BE2C (cell line): ENCODE measurements around the gene LHFPL6.

Experiments
- DNase-seq: peaks from one replicate; pipeline ENCODE4 v3.0.0-alpha.2; 2020
- H3K27me3 ChIP-seq: fragments of 250-450 bp; sonication (Bioruptor Pico); 2 replicates; pipeline ENCODE4 v1.5.1; 2020; ENCODE audit warnings: mild to moderate bottlenecking
- H3K36me3 ChIP-seq: fragments of 250-450 bp; sonication (Bioruptor Pico); 2 replicates; pipeline ENCODE4 v1.5.1; 2020; ENCODE audit warnings: mild to moderate bottlenecking
- H3K4me1 ChIP-seq: fragments of 250-450 bp; sonication (Bioruptor Pico); 2 replicates; pipeline ENCODE4 v1.5.1; 2020
- H3K4me3 ChIP-seq: 2 replicates; pipeline ENCODE4 v1.5.1; 2011; ENCODE audit warnings: low read depth, low read length
- H3K9me3 ChIP-seq: fragments of 250-450 bp; sonication (Bioruptor Pico); 2 replicates; pipeline ENCODE4 v1.5.1; 2020
- TF ChIP-seq, protein P1 (sequence below): IDR thresholded peaks from 2 replicates; pipeline ENCODE4 v1.5.1; 2012; ENCODE audit warnings: mild to moderate bottlenecking, low read depth, low read length

The LHFPL6 gene

DNA sequence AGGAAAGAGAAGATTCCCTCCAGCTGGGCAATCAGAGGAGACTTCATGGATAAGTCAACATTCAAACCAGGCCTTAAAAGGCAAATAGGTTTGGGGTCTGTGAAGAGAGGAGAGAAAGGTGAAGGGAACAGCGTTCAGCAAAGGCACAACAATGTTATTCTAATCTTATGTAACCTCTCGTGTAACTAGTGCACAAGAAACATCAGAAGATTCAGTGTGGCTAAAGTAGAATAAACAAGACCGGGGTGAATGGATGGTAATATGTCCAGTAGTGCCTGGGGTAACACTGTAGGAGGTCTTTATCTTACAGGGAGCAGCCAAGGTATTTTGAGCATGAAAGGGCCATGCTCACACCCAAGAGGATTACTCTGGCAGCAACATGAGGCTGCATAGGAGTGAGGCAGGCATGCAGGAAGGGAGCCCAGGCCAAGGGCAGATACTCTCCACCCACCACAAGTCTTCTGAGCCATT lies 24.1 kb downstream of the LHFPL6 start:
- Histone ChIP-seq H3K4me3 (no peak overlapping the region), H3K27me3 (peaks cover 6% of the 10 kb centered on the region), H3K9me3 (no peaks in the 10 kb centered on the region), H3K4me1 (no peaks in the 10 kb centered on the region), H3K36me3 (no peaks in the 10 kb centered on the region)
- no peak for DNase-seq
- TF ChIP-seq, protein P1, sequence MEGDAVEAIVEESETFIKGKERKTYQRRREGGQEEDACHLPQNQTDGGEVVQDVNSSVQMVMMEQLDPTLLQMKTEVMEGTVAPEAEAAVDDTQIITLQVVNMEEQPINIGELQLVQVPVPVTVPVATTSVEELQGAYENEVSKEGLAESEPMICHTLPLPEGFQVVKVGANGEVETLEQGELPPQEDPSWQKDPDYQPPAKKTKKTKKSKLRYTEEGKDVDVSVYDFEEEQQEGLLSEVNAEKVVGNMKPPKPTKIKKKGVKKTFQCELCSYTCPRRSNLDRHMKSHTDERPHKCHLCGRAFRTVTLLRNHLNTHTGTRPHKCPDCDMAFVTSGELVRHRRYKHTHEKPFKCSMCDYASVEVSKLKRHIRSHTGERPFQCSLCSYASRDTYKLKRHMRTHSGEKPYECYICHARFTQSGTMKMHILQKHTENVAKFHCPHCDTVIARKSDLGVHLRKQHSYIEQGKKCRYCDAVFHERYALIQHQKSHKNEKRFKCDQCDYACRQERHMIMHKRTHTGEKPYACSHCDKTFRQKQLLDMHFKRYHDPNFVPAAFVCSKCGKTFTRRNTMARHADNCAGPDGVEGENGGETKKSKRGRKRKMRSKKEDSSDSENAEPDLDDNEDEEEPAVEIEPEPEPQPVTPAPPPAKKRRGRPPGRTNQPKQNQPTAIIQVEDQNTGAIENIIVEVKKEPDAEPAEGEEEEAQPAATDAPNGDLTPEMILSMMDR = no peak

DNA sequence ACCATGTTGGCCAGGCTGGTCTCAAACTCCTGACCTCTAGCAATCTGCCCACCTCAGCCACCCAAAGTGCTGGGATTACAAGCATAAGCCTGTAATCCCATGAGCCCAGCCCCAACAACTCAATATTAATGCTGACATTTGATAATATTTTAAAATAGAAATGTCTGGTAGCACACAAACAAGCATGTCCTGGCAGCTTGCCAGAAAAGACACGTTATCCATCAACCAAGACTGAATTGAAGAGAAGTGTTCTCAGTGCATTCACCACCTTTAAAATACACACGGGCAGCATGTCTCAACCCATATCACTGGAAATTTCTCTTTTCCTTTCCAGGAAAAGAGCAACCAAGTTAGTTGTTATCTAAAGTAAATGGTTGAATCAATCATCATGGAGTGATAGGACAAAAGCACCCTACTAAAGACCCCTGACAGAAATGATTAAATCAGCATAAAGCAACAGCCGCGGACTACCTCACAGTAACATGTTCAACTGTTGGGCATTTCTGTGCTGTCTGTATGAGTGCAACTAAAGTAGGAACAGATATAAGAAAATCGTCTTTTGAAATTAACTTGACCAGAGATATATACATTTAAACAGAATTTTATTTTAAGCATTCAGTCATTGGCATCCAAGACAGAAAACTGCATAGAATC lies 25.0 kb downstream of the LHFPL6 start:
- Histone ChIP-seq H3K36me3 (no peaks in the 10 kb centered on the region), H3K4me1 (no peaks in the 10 kb centered on the region), H3K4me3 (no peak overlapping the region), H3K9me3 (no peaks in the 10 kb centered on the region), H3K27me3 (peaks cover 6% of the 10 kb centered on the region)
- DNase-seq = peak; percentile 23
- TF ChIP-seq, protein P1 = no peak

DNA sequence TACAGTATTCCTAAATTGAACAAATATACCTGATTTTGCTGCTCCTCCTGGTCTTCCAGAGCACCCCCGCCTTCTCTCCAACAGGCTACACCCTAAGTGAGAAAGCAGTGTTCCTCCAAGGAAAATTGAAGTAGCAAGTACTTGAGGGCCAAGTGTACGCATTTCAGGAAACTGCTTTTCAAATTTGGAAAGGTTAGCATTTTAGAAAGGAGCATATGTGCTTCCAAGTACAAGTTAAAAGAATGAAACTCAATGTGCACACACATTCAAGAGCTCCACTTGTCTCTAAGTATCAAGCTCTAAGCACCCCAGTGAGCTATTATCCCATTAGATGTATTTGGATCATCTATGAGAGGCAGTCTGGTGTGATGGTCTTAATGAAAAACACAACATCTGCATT lies 25.8 kb downstream of the LHFPL6 start:
- no peaks in the 10 kb centered on the region for H3K9me3 ChIP-seq
- no peaks in the 10 kb centered on the region for H3K36me3 ChIP-seq
- H3K4me1 ChIP-seq = no peaks in the 10 kb centered on the region
- no peak overlapping the region for H3K4me3 ChIP-seq
- TF ChIP-seq, protein P1 = no peak
- no peak for DNase-seq
- peaks cover 6% of the 10 kb centered on the region for H3K27me3 ChIP-seq

DNA sequence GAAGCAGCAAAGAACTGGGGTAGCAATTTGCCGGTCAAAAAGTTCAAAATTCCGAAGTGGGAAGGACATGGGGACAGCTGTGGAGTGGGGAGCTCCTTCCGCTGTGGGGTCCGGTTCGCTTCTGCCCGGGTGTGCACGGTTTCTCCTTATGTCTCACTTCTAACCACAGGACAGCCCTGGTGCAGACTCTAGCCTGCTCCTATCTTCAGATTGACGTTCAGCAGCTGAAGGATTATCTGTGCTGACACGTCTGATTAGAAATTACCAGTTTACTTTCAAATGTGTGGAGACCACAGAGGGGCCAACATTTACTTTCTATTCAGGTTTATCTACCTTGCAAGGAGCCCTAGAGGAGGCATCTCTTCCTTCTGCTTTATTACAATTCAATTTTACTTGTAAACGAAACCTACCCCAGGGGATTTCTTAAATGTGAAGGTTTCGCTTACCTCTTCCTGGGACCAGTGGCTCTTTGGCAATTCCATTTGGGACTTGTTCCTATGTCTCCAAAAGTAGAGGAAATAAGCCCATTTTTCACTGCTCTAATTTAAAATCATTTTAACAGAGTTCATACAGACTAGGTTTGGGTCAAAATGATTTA lies 27.3 kb downstream of the LHFPL6 start:
- Histone ChIP-seq H3K36me3 (no peaks in the 10 kb centered on the region), H3K27me3 (peaks cover 6% of the 10 kb centered on the region), H3K4me3 (no peak overlapping the region), H3K4me1 (no peaks in the 10 kb centered on the region), H3K9me3 (no peaks in the 10 kb centered on the region)
- no peak for DNase-seq
- TF ChIP-seq, protein P1 = no peak

DNA sequence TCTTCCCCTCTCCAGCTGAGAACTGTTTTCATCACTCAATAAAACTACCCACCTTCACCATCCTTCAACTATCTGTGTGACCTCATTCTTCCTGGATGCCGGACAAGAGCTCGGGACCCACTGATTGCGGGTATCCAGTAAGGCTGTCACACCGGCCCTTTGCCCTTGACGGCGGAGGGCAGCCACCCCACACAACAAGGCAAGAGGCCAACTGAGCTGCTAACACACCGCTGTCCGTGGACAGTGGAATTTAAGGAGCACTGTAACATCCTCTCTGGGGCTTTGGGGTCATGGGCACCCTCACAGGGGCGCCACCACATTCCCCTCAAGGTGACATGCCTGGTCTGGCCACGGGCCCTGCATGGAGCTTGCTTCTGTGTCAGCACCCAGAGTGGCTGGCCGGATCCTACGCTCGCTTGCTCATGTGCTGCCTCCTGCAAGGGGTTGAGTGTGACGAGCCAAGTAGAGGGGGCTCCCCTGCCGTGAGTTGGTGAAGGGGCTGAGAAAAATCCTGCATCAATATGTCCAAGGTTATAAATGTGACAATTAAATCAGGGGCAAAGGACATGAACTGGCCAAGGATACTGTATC lies 31.4 kb downstream of the LHFPL6 start:
- peaks cover 6% of the 10 kb centered on the region; the same call in 1 of the 2 replicates for H3K27me3 ChIP-seq
- no peaks in the 10 kb centered on the region for H3K36me3 ChIP-seq
- no peaks in the 10 kb centered on the region for H3K9me3 ChIP-seq
- TF ChIP-seq, protein P1 = no peak
- no peaks in the 10 kb centered on the region for H3K4me1 ChIP-seq
- no peak overlapping the region for H3K4me3 ChIP-seq
- no peak for DNase-seq

DNA sequence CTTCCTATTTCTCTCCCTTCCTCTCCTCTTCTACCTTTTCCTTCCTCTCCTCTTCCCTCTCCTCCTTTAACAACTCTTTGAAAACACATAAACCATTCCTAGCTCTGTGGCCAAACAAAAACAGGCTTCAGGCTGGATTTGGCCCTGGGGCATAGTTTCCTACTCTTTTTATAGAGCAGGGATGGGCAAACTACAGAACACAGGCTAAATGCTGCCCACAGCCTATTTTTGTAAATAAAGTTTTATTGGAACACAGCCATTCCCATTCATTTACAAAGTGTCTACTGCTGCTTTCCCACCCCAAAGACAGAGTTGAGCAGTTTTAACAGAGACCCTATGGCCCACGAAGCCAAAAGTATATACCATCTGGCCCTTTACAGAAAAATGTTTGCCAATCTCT lies 35.4 kb downstream of the LHFPL6 start:
- H3K4me3 ChIP-seq = no peak overlapping the region
- TF ChIP-seq, protein P1 = no peak
- no peaks in the 10 kb centered on the region for H3K27me3 ChIP-seq
- H3K9me3 ChIP-seq = no peaks in the 10 kb centered on the region
- no peak for DNase-seq
- H3K36me3 ChIP-seq = no peaks in the 10 kb centered on the region
- H3K4me1 ChIP-seq = no peaks in the 10 kb centered on the region
